ENCODE data around the gene PLCL2.

The PLCL2 gene

DNA sequence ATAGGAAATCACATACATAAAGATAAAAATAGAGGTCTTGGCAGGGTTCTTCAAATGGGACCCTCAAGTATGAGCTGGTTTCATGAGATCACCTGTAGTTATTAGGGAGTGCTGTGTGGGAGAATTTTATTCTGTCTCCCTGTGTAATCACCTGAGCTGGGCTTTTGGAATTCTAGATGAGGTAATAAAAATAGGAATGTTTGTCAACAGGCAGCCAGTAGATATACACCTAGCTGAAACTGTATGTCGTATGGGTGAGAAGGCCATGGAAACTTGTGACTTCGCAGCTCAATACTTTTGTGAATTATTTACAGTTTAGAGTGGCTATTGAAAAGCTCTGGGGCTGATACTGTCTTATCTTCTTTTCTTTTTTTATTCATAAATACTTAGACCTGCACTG, 40.5 kb upstream of the PLCL2 start:
- Histone ChIP-seq H3K79me2 (ENCODE audit: insufficient read depth, low read length) (no peaks in the 10 kb centered on the region), H3K4me1 (ENCODE audit: insufficient read depth, low read length) (peaks cover 22% of the 10 kb centered on the region)

DNA sequence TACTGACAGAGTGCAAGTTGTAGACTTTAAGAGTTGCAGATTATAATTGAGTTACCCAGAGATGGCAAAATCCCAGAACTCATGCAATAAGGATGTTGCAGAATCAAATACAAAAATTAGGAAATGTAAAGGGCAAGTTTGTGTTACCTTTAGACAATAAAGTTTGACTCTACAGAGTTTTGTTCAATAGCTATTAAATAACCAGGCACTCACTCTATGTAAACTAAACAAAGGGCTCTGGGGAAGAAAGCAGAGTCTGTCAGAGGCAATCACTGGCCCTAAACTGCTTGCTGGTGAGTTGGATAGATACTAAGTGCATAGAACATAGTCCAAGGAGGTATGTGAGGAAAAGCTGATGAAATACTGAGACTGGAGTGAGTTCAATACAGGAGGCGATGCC, 40.0 kb upstream of the PLCL2 start:
- Histone ChIP-seq H3K9me3 (ENCODE audit: insufficient read depth, low read length, severe bottlenecking) (no peaks in the 10 kb centered on the region), H3K4me2 (ENCODE audit: insufficient read depth, low read length) (no peak overlapping the region)

More for the DNA sequence above, 40.5 kb upstream of the PLCL2 start:
- no peaks in the 10 kb centered on the region for H3K36me3 ChIP-seq (ENCODE audit: insufficient read depth, low read length)
- no peak overlapping the region for H3K4me3 ChIP-seq (ENCODE audit: low read depth in 1 of 2, low read length in 2 of 2)
- DNase-seq = no peak
- H4K20me1 ChIP-seq (ENCODE audit: insufficient read depth, low read length) = no peaks in the 10 kb centered on the region
- TF ChIP-seq, protein P1, sequence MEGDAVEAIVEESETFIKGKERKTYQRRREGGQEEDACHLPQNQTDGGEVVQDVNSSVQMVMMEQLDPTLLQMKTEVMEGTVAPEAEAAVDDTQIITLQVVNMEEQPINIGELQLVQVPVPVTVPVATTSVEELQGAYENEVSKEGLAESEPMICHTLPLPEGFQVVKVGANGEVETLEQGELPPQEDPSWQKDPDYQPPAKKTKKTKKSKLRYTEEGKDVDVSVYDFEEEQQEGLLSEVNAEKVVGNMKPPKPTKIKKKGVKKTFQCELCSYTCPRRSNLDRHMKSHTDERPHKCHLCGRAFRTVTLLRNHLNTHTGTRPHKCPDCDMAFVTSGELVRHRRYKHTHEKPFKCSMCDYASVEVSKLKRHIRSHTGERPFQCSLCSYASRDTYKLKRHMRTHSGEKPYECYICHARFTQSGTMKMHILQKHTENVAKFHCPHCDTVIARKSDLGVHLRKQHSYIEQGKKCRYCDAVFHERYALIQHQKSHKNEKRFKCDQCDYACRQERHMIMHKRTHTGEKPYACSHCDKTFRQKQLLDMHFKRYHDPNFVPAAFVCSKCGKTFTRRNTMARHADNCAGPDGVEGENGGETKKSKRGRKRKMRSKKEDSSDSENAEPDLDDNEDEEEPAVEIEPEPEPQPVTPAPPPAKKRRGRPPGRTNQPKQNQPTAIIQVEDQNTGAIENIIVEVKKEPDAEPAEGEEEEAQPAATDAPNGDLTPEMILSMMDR (IDR thresholded peaks at IDR 0.05; ENCODE audit: borderline replicate concordance, extremely low read depth, low read length, poor library complexity, severe bottlenecking) = no peak
- no peak for TF ChIP-seq EZH2 (IDR thresholded peaks at IDR 0.05; ENCODE audit: borderline replicate concordance, low read depth, low read length, severe bottlenecking)
- H3K9me3 ChIP-seq (ENCODE audit: insufficient read depth, low read length, severe bottlenecking) = no peaks in the 10 kb centered on the region
- no peak overlapping the region for H2AFZ ChIP-seq (ENCODE audit: low read depth, low read length)
- no peaks in the 10 kb centered on the region for H3K27me3 ChIP-seq (ENCODE audit: insufficient read depth, low read length, poor library complexity)
- no peak overlapping the region for H3K4me2 ChIP-seq (ENCODE audit: insufficient read depth, low read length)
- no peak for ATAC-seq (ENCODE audit: insufficient read depth, low read depth)
- no peak overlapping the region for H3K27ac ChIP-seq (ENCODE audit: low read length)
- H3K9ac ChIP-seq (ENCODE audit: low read depth, low read length) = no peak overlapping the region

DNA sequence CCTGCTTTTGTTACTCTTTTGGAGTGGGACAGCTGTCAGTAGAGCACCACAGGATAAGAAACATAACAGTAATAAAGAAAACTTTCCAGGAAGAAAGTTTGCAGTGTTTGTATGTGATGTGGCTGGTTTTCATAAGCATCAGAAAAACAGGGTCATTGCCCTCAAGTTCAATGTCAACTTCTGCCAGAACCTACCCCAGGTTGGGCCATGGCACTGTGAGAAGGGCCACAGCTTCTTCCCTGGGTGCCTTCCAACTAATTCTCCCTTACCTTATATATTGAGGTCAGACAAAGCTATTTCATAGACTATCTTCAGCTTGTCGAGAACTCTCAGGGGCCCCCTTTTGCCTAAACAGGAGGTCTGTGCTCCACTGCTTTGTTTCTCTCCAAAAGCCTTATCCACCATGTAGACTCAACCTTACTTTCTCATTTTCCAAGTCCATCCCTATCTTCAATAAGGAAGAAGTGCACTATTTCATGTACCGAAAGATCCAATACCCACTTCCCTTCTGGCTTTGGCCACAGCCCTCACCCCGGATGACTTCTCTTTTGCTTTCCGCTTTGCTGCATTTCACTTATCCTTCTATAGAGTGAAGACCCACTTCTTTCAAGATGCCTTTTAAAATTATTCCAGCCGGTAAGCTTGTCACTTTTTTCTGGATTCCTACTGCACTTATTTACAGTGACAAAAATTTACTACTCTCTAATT, 38.2 kb upstream of the PLCL2 start:
- H3K27ac ChIP-seq (ENCODE audit: low read length) = no peak overlapping the region
- no peaks in the 10 kb centered on the region for H3K27me3 ChIP-seq (ENCODE audit: insufficient read depth, low read length, poor library complexity)
- ATAC-seq (ENCODE audit: insufficient read depth, low read depth) (no peak), DNase-seq (no peak)
- no peaks in the 10 kb centered on the region for H3K79me2 ChIP-seq (ENCODE audit: insufficient read depth, low read length)
- no peaks in the 10 kb centered on the region for H3K9me3 ChIP-seq (ENCODE audit: insufficient read depth, low read length, severe bottlenecking)
- H3K9ac ChIP-seq (ENCODE audit: low read depth, low read length) = no peak overlapping the region
- no peak overlapping the region for H3K4me2 ChIP-seq (ENCODE audit: insufficient read depth, low read length)
- H3K36me3 ChIP-seq (ENCODE audit: insufficient read depth, low read length) = no peaks in the 10 kb centered on the region
- no peak overlapping the region for H2AFZ ChIP-seq (ENCODE audit: low read depth, low read length)
- H4K20me1 ChIP-seq (ENCODE audit: insufficient read depth, low read length) = no peaks in the 10 kb centered on the region
- TF ChIP-seq EZH2 (IDR thresholded peaks at IDR 0.05; ENCODE audit: borderline replicate concordance, low read depth, low read length, severe bottlenecking) = no peak
- TF ChIP-seq, protein P1 (IDR thresholded peaks at IDR 0.05; ENCODE audit: borderline replicate concordance, extremely low read depth, low read length, poor library complexity, severe bottlenecking) = no peak
- H3K4me1 ChIP-seq (ENCODE audit: insufficient read depth, low read length) = peaks cover 16% of the 10 kb centered on the region
- no peak overlapping the region for H3K4me3 ChIP-seq (ENCODE audit: low read depth in 1 of 2, low read length in 2 of 2)

More for the DNA sequence above, 40.0 kb upstream of the PLCL2 start:
- Histone ChIP-seq H3K27me3 (ENCODE audit: insufficient read depth, low read length, poor library complexity) (no peaks in the 10 kb centered on the region), H3K4me1 (ENCODE audit: insufficient read depth, low read length) (peaks cover 22% of the 10 kb centered on the region), H4K20me1 (ENCODE audit: insufficient read depth, low read length) (no peaks in the 10 kb centered on the region), H3K79me2 (ENCODE audit: insufficient read depth, low read length) (no peaks in the 10 kb centered on the region), H3K9ac (ENCODE audit: low read depth, low read length) (no peak overlapping the region), H3K27ac (ENCODE audit: low read length) (no peak overlapping the region), H2AFZ (ENCODE audit: low read depth, low read length) (no peak overlapping the region), H3K4me3 (ENCODE audit: low read depth in 1 of 2, low read length in 2 of 2) (no peak overlapping the region), H3K36me3 (ENCODE audit: insufficient read depth, low read length) (no peaks in the 10 kb centered on the region)
- no peak for DNase-seq
- no peak for TF ChIP-seq EZH2 (IDR thresholded peaks at IDR 0.05; ENCODE audit: borderline replicate concordance, low read depth, low read length, severe bottlenecking)
- TF ChIP-seq, protein P1 (IDR thresholded peaks at IDR 0.05; ENCODE audit: borderline replicate concordance, extremely low read depth, low read length, poor library complexity, severe bottlenecking) = no peak
- ATAC-seq (ENCODE audit: insufficient read depth, low read depth) = no peak

Data from DND-41 (cell line).